ENCODE results near the gene DGKG.

The DGKG gene

GRCh38 chr3:186258968-186259367 is 103.1 kb downstream of the DGKG start:
- ChIA-PET CTCF (interaction anchor here (0.5 to 3.3 kb wide), 10 partner anchors 12 to 570 kb away, joined by 3 to 26 read pairs (median 6); no protein-coding TSS in a partner anchor), POLR2A (ENCODE audit: low non-redundant PET) (interaction anchor here (0.5 kb wide), 1 partner anchor 22 kb away, joined by 3 read pairs; no protein-coding TSS in a partner anchor)
- H3K27ac ChIP-seq = no peak overlapping the region
- no peak for DNase-seq (ENCODE audit: low spot score)
- no peak for TF ChIP-seq CTCF (conservative IDR thresholded peaks at IDR 0.05; ENCODE audit: low read depth)

- TF ChIP-seq CTCF (conservative IDR thresholded peaks at IDR 0.05; ENCODE audit: low read depth) = no peak
- CTCF ChIA-PET = interaction anchor here (3.3 kb wide), 1 partner anchor 283 kb away, joined by 26 read pairs; no protein-coding TSS in a partner anchor
Measured at GRCh38 chr3:186257866-186258265, 104.2 kb downstream of the DGKG start.

GRCh38 chr3:186255703-186256331 is 106.2 kb downstream of the DGKG start:
- H3K27ac ChIP-seq = no peak overlapping the region
- no peak for DNase-seq (ENCODE audit: low spot score)
- ChIA-PET POLR2A (ENCODE audit: low non-redundant PET) (no interaction called here), CTCF (interaction anchor here (0.5 to 1.3 kb wide), 3 partner anchors 39 to 284 kb away, joined by 3 to 7 read pairs (median 4); no protein-coding TSS in a partner anchor)
- TF ChIP-seq CTCF (conservative IDR thresholded peaks at IDR 0.05; ENCODE audit: low read depth) = no peak

More at GRCh38 chr3:186257866-186258265, 104.2 kb downstream of the DGKG start:
- H3K27ac ChIP-seq = no peak overlapping the region
- DNase-seq (ENCODE audit: low spot score) = no peak
- POLR2A ChIA-PET (ENCODE audit: low non-redundant PET) = no interaction called here

- CTCF ChIA-PET = interaction anchor here (1.3 kb wide), 1 partner anchor 285 kb away, joined by 4 read pairs; no protein-coding TSS in a partner anchor
- no peak for TF ChIP-seq CTCF (conservative IDR thresholded peaks at IDR 0.05; ENCODE audit: low read depth)
- no peak for DNase-seq (ENCODE audit: low spot score)
- H3K27ac ChIP-seq = no peak overlapping the region
- POLR2A ChIA-PET (ENCODE audit: low non-redundant PET) = no interaction called here
Measured at GRCh38 chr3:186254676-186255650, 107.1 kb downstream of the DGKG start.

GRCh38 chr3:186251948-186252619 is 110.0 kb downstream of the DGKG start:
- ChIA-PET POLR2A (ENCODE audit: low non-redundant PET) (no interaction called here), CTCF (interaction anchor here (0.5 to 0.6 kb wide), 2 partner anchors 174 to 288 kb away, joined by 3 to 7 read pairs; no protein-coding TSS in a partner anchor)
- H3K27ac ChIP-seq = no peak overlapping the region
- no peak for TF ChIP-seq CTCF (conservative IDR thresholded peaks at IDR 0.05; ENCODE audit: low read depth)
- DNase-seq (ENCODE audit: low spot score) = no peak

- H3K27ac ChIP-seq = no peak overlapping the region
- ChIA-PET CTCF (interaction anchor here (0.7 kb wide), 2 partner anchors 10 to 234 kb away, joined by 3 to 5 read pairs; no protein-coding TSS in a partner anchor), POLR2A (ENCODE audit: low non-redundant PET) (no interaction called here)
- TF ChIP-seq CTCF (conservative IDR thresholded peaks at IDR 0.05; ENCODE audit: low read depth) = no peak
- DNase-seq (ENCODE audit: low spot score) = no peak
Measured at GRCh38 chr3:186248850-186249249, 113.2 kb downstream of the DGKG start.

Data from RWPE1 (cell line).